HEK293 (cell line): ENCODE measurements around the gene SLC2A8.

ENCODE experiments used
- ATF2 ChIP-seq: fragments of 450-650 bp; formaldehyde crosslinking; IDR thresholded peaks from 2 replicates; pipeline ENCODE4 v1.5.1; 2016; ENCODE audit warnings: missing biosample characterization, missing genetic modification characterization, low read depth
- CTCF ChIP-seq: fragments of 450-650 bp; formaldehyde crosslinking; IDR thresholded peaks from 2 replicates; pipeline ENCODE4 v1.5.1; 2016; ENCODE audit warnings: missing biosample characterization, missing genetic modification characterization
- REST ChIP-seq: fragments of 450-650 bp; formaldehyde crosslinking; IDR thresholded peaks from 2 replicates; pipeline ENCODE4 v1.5.1; 2016; ENCODE audit warnings: missing biosample characterization, missing genetic modification characterization
- ZFP37 ChIP-seq: fragments of 450-650 bp; formaldehyde crosslinking; IDR thresholded peaks from 2 replicates; pipeline ENCODE4 v1.5.1; 2016; ENCODE audit warnings: missing biosample characterization, missing genetic modification characterization
- ZNF169 ChIP-seq: fragments of 450-650 bp; formaldehyde crosslinking; IDR thresholded peaks from 2 replicates; pipeline ENCODE4 v1.5.1; 2016; ENCODE audit warnings: missing biosample characterization, missing genetic modification characterization
- ZNF274 ChIP-seq, 2 experiments: fragments of 200-500 bp in 1 of 2; fragments of 450-650 bp in 1 of 2; sonication (Bioruptor generic) in 1 of 2; formaldehyde crosslinking in 1 of 2; IDR thresholded peaks; 2 replicates each; pipeline versions ENCODE4 v1.5.1 to v1.6.1; 2014 to 2016; ENCODE audit warnings: borderline replicate concordance in 1 of 2, inconsistent platforms in 1 of 2, low read length in 1 of 2, missing biosample characterization in 1 of 2, missing genetic modification characterization in 1 of 2
- ZNF280D ChIP-seq: fragments of 450-650 bp; formaldehyde crosslinking; IDR thresholded peaks from 2 replicates; pipeline ENCODE4 v1.5.1; 2016; ENCODE audit warnings: missing biosample characterization, missing genetic modification characterization
- ZNF324 ChIP-seq: fragments of 450-650 bp; formaldehyde crosslinking; IDR thresholded peaks from 2 replicates; pipeline ENCODE4 v1.5.1; 2016; ENCODE audit warnings: missing biosample characterization, missing genetic modification characterization
- ZNF394 ChIP-seq: fragments of 450-650 bp; formaldehyde crosslinking; IDR thresholded peaks from 2 replicates; pipeline ENCODE4 v1.5.1; 2016; ENCODE audit warnings: missing biosample characterization, missing genetic modification characterization, mild to moderate bottlenecking, moderate library complexity, borderline replicate concordance
- ZNF449 ChIP-seq: fragments of 450-650 bp; formaldehyde crosslinking; IDR thresholded peaks from 2 replicates; pipeline ENCODE4 v1.5.1; 2017; ENCODE audit warnings: missing biosample characterization, mild to moderate bottlenecking, missing genetic modification characterization, moderate library complexity
- ZNF558 ChIP-seq: fragments of 450-650 bp; formaldehyde crosslinking; IDR thresholded peaks from 2 replicates; pipeline ENCODE4 v1.5.1; 2016; ENCODE audit warnings: missing biosample characterization, missing genetic modification characterization
- ZNF623 ChIP-seq: fragments of 450-650 bp; formaldehyde crosslinking; IDR thresholded peaks from 2 replicates; pipeline ENCODE4 v1.5.1; 2016; ENCODE audit warnings: missing biosample characterization, missing genetic modification characterization
- ZNF654 ChIP-seq: fragments of 450-650 bp; formaldehyde crosslinking; IDR thresholded peaks from 2 replicates; pipeline ENCODE4 v1.5.1; 2016; ENCODE audit warnings: low read depth, missing biosample characterization, missing genetic modification characterization
- ZNF776 ChIP-seq: fragments of 450-650 bp; formaldehyde crosslinking; IDR thresholded peaks from 2 replicates; pipeline ENCODE4 v1.5.0; 2017; ENCODE audit warnings: missing biosample characterization, missing genetic modification characterization, borderline replicate concordance

- TF ChIP-seq ZNF776 (tag by site-specific recombination) (no peak), ZNF274 (IDR thresholded peaks at IDR 0.05; ENCODE audit: low read length) (no peak), ZNF274 (tag by site-specific recombination; IDR thresholded peaks at IDR 0.05; ENCODE audit: borderline replicate concordance) (no peak), ZNF280D (no peak), ZNF623 (tag by site-specific recombination) (no peak), ZNF449 (no peak), CTCF (tag by site-specific recombination) (no peak), ZNF324 (no peak), ZNF654 (tag by site-specific recombination) (no peak), ZFP37 (tag by site-specific recombination) (no peak), REST (tag by site-specific recombination) (no peak), ZNF169 (tag by site-specific recombination) (no peak), ATF2 (tag by site-specific recombination) (no peak), ZNF394 (no peak), ZNF558 (no peak)
Measured at GRCh38 chr9:127351182-127352166, 45.5 kb upstream of the SLC2A8 start.
